ENCODE data around the gene SYNE1. TPM values are rescaled to one million over a fixed set of nuclear protein-coding genes. Genes with fewer than 3 reads are reported as not detected.

The SYNE1 gene
- total and polyA plus RNA-seq, 2 of the 8 experiments (the other 6 are each of a cell fraction or from before 2014, with no cell fraction given): 2.8 to 5.5 TPM

DNA sequence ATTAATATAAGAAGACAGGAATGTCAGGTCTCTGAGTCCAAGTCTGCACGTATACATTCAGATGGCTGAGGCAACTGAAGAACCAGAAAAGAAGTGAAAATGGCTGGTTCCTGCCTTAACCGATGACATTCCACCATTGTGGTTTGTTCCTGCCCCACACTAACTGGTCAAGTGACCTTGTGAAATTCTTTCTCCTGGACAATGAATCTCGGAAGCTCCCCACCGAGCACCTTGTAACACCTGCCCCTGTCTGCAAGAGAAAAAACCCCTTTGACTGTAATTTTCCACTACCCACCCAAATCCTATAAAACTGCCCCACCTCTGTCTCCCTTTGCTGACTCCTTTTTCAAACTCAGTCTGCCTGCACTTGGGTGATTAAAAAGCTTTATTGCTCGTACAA, 140.4 kb downstream of the SYNE1 start (continued):
- TF ChIP-seq, protein P1, sequence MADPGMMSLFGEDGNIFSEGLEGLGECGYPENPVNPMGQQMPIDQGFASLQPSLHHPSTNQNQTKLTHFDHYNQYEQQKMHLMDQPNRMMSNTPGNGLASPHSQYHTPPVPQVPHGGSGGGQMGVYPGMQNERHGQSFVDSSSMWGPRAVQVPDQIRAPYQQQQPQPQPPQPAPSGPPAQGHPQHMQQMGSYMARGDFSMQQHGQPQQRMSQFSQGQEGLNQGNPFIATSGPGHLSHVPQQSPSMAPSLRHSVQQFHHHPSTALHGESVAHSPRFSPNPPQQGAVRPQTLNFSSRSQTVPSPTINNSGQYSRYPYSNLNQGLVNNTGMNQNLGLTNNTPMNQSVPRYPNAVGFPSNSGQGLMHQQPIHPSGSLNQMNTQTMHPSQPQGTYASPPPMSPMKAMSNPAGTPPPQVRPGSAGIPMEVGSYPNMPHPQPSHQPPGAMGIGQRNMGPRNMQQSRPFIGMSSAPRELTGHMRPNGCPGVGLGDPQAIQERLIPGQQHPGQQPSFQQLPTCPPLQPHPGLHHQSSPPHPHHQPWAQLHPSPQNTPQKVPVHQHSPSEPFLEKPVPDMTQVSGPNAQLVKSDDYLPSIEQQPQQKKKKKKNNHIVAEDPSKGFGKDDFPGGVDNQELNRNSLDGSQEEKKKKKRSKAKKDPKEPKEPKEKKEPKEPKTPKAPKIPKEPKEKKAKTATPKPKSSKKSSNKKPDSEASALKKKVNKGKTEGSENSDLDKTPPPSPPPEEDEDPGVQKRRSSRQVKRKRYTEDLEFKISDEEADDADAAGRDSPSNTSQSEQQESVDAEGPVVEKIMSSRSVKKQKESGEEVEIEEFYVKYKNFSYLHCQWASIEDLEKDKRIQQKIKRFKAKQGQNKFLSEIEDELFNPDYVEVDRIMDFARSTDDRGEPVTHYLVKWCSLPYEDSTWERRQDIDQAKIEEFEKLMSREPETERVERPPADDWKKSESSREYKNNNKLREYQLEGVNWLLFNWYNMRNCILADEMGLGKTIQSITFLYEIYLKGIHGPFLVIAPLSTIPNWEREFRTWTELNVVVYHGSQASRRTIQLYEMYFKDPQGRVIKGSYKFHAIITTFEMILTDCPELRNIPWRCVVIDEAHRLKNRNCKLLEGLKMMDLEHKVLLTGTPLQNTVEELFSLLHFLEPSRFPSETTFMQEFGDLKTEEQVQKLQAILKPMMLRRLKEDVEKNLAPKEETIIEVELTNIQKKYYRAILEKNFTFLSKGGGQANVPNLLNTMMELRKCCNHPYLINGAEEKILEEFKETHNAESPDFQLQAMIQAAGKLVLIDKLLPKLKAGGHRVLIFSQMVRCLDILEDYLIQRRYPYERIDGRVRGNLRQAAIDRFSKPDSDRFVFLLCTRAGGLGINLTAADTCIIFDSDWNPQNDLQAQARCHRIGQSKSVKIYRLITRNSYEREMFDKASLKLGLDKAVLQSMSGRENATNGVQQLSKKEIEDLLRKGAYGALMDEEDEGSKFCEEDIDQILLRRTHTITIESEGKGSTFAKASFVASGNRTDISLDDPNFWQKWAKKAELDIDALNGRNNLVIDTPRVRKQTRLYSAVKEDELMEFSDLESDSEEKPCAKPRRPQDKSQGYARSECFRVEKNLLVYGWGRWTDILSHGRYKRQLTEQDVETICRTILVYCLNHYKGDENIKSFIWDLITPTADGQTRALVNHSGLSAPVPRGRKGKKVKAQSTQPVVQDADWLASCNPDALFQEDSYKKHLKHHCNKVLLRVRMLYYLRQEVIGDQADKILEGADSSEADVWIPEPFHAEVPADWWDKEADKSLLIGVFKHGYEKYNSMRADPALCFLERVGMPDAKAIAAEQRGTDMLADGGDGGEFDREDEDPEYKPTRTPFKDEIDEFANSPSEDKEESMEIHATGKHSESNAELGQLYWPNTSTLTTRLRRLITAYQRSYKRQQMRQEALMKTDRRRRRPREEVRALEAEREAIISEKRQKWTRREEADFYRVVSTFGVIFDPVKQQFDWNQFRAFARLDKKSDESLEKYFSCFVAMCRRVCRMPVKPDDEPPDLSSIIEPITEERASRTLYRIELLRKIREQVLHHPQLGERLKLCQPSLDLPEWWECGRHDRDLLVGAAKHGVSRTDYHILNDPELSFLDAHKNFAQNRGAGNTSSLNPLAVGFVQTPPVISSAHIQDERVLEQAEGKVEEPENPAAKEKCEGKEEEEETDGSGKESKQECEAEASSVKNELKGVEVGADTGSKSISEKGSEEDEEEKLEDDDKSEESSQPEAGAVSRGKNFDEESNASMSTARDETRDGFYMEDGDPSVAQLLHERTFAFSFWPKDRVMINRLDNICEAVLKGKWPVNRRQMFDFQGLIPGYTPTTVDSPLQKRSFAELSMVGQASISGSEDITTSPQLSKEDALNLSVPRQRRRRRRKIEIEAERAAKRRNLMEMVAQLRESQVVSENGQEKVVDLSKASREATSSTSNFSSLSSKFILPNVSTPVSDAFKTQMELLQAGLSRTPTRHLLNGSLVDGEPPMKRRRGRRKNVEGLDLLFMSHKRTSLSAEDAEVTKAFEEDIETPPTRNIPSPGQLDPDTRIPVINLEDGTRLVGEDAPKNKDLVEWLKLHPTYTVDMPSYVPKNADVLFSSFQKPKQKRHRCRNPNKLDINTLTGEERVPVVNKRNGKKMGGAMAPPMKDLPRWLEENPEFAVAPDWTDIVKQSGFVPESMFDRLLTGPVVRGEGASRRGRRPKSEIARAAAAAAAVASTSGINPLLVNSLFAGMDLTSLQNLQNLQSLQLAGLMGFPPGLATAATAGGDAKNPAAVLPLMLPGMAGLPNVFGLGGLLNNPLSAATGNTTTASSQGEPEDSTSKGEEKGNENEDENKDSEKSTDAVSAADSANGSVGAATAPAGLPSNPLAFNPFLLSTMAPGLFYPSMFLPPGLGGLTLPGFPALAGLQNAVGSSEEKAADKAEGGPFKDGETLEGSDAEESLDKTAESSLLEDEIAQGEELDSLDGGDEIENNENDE (IDR thresholded peaks at IDR 0.05; ENCODE audit: insufficient replicate concordance, low read length): no peak
- TF ChIP-seq SAP30 (IDR thresholded peaks at IDR 0.05; ENCODE audit: insufficient read depth, insufficient replicate concordance, low read length): no peak
- TF ChIP-seq CBX8 (IDR thresholded peaks at IDR 0.05; ENCODE audit: borderline replicate concordance, low read depth, low read length): no peak
- no peak for TF ChIP-seq ASH2L (IDR thresholded peaks at IDR 0.05; ENCODE audit: low read length)
- no peak for TF ChIP-seq TAF1 (IDR thresholded peaks at IDR 0.05; ENCODE audit: low read depth, low read length)

Data from H1 (cell line).